Kasumi-1 (cell line): ENCODE results near the gene UBE3C.

Experiments
- DNase-seq, 2 experiments: peaks; one replicate each; lab custom pipeline; 2025; lab: John Stamatoyannopoulos, UW

UBE3C gene

DNA sequence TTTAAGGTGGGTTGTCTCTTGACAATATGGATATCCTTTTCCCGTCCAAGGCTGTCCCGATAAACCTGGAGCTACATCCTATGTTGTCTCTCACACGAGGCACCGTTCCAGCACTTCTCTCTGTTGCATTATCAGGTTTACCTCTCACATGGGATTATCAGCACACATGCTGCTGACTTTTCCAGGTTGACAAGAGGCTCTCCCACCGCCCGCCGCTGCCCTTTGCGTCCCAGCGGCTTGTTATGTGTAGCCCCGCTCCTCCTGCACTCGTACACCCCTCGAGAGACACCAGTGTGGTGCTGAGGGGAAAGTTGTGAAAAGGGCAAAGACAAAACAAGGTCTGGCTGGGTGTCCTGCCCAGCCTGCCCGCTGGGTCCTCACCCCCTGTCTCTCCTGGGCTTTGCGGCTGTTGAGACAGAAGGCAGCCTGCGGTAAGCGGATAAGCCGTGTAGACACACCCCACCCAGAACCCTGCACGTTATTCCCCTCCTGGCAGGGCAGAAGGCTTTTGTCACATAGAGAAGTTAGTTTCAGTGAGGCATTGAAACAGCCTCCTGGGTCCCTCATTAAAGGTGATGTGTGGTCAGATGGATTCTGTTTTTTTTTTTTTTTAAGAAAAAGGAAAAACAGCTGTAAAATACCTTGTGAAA is 38.7 kb downstream of the UBE3C start:
- DNase-seq, result no peak

- DNase-seq, result no peak
Observed at GRCh38 chr7:157177983-157178381, 39.3 kb downstream of the UBE3C start.

GRCh38 chr7:157183832-157184231 is 45.1 kb downstream of the UBE3C start:
- no peak for DNase-seq

DNA sequence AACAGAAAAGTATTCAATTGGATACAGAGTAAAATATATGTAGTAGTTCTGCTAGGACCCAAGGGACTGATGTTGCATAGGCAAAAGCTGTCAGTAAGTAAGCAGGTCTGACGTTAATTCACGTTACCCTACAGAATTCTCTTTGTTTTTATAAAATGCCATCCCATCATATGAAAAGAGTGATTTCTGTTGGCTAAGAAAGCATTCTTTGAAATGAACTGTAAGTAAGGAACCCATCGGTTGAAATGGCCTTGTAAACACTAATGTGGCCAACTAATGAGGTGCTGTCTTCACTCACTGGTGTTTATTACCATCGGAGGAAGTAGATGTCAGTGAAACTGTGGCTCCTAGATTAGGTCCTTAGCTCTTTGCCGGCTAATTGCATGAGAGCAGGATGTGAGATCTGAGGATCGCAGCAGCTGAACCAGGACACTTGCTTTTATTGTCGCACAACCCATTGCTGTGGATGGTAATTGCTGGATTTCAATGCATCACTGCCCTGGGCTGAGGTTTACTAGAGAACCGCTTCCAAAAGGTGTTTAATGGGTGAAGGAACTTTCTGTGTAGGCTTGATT is 49.5 kb downstream of the UBE3C start:
- DNase-seq, result no peak

- no peak for DNase-seq
Observed at GRCh38 chr7:157189405-157189804, 50.7 kb downstream of the UBE3C start.

GRCh38 chr7:157192861-157193260 is 54.1 kb downstream of the UBE3C start:
- DNase-seq, result no peak

GRCh38 chr7:157193274-157193673 is 54.5 kb downstream of the UBE3C start:
- no peak for DNase-seq

DNA sequence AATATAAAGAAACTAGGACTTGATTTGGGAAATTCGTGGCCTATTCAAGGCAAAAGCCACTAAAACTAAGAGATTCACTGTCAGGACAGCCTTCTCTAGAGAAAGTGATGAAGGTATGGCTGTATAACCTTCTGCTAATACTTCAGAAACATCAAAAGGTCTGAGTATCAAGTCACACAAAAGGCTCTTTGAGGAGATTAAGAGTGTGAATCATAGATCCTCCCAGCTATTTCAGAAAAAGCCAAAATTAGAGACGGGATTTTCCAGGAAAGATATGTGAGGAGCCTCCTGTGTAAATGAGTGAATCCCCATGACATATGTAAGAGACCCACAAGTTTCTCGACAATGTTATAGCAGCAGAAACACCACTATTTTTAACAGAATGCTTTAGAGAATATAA is 56.2 kb downstream of the UBE3C start:
- DNase-seq, result no peak

GRCh38 chr7:157195868-157196267 is 57.1 kb downstream of the UBE3C start:
- DNase-seq, result no peak

- no peak for DNase-seq
Observed at GRCh38 chr7:157204134-157204533, 65.4 kb downstream of the UBE3C start.

DNA sequence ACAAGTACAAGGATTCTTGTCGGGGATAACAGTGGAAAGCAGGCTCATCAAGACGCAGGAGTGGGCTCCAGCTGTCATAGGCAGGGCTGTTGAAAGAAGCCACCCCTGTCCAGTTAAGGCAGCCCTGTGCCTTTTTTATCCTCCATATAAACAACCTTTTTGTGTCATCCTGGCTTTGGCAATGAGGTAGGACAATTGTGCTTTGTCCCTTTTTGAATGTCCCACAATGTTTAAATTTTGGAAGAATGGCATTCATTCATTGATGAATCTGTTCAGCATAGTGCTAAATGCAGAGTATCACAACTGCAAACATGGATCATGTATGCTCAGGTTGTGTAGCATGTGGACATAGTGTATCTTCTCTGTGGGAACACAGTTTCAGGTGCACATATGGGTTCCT is 66.7 kb downstream of the UBE3C start:
- no peak for DNase-seq

- no peak for DNase-seq
Observed at GRCh38 chr7:157208571-157209413, 70.1 kb downstream of the UBE3C start.

DNA sequence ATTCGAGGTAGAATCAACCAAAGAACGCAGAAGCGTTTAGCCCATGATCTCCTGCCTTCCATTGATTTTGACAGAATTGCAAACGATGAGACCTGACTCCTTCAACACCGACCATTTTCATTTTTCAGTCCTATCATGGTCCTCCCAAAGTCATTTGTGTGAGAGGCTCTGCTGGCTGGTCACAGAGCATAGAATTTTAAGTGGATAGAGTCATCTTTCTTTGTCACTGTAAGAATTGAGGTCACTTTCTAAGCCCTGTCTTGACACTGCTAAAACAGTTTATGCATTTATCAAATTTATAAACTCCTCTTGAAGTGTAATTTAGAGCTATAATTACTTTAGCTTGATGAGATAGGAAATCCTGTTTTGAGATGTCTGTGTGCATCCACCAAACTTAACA is 72.0 kb downstream of the UBE3C start:
- no peak for DNase-seq

DNA sequence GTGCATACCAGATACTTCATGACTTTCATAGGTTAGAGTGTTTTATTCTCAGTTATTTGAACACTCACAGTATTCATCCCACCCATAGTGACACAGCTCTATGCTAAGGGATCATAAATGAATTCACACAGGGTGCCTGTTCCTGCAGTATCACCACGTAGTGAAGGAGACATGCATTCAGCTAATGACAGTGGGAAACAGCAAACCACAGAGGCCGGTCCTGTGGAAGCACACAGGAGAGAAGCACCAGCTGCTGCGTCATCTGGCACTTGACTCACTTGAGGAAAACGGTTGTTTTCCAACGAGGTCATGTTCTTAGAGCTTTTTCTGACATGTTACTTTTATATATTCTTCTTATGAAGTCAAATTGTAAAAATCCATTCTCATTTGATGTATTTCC is 73.0 kb downstream of the UBE3C start:
- DNase-seq, result peak; percentile 57

DNA sequence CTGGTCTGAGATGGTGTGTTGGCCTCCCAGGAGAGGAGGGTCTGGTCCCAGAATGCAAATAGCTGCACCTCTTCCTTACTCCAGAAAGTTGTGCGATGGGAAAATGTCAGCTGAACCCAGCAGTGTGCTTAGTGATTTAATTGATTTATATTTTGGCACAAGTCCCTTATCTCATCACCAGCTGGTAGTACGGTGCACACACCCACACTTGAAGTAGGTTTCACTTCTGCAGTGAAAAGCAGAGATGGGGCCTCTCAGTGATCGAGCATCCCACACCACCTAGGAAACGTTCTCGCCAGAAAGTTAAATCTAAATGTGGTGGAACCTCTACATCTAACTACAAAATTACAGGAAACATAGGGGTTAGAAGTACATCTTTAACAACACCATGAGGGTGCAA is 80.4 kb downstream of the UBE3C start:
- DNase-seq, result no peak

GRCh38 chr7:157220916-157221569 is 82.3 kb downstream of the UBE3C start:
- DNase-seq, result no peak

- no peak for DNase-seq
Observed at GRCh38 chr7:157222687-157223086, 84.0 kb downstream of the UBE3C start.

- peak; percentile 19 to 31 for DNase-seq
Observed at GRCh38 chr7:157224627-157225026, 85.9 kb downstream of the UBE3C start.

- peak; percentile 50 to 58 for DNase-seq
Observed at GRCh38 chr7:157228864-157229422, 90.2 kb downstream of the UBE3C start.

- no peak for DNase-seq
Observed at GRCh38 chr7:157233677-157234076, 95.0 kb downstream of the UBE3C start.

- no peak for DNase-seq
Observed at GRCh38 chr7:157234271-157234670, 95.5 kb downstream of the UBE3C start.
